BLaER1 (cell line): ENCODE measurements around the gene FLRT2.
A peak's percentile ranks its signal among the peaks of the same experiment; 100 is the strongest.

Experiments used
- H3K27ac ChIP-seq: shearing (Covaris generic); formaldehyde crosslinking; 2 replicates; pipeline ENCODE4 v1.8.1; 2022
- H3K27me3 ChIP-seq: shearing (Covaris generic); formaldehyde crosslinking; 2 replicates; pipeline ENCODE4 v1.8.1; 2022
- H3K36me3 ChIP-seq: shearing (Covaris generic); formaldehyde crosslinking; 2 replicates; pipeline ENCODE4 v1.8.1; 2022
- H3K4me1 ChIP-seq: shearing (Covaris generic); formaldehyde crosslinking; 2 replicates; pipeline ENCODE4 v1.8.1; 2022
- H3K4me2 ChIP-seq: shearing (Covaris generic); formaldehyde crosslinking; 2 replicates; pipeline ENCODE4 v1.8.1; 2022
- H3K4me3 ChIP-seq: shearing (Covaris generic); formaldehyde crosslinking; 2 replicates; pipeline ENCODE4 v1.8.1; 2022
- H3K9ac ChIP-seq: shearing (Covaris generic); formaldehyde crosslinking; 2 replicates; pipeline ENCODE4 v1.8.1; 2022
- H3K9me3 ChIP-seq: shearing (Covaris generic); formaldehyde crosslinking; 2 replicates; pipeline ENCODE4 v1.8.1; 2022
- H4K20me1 ChIP-seq: shearing (Covaris generic); formaldehyde crosslinking; 2 replicates; pipeline ENCODE4 v1.8.1; 2022
- Cebpa-rat ChIP-seq: shearing (Covaris generic); IDR thresholded peaks from 2 replicates; pipeline ENCODE4 v1.8.1; 2022

Gene FLRT2

GRCh38 chr14:85575617-85575898, 45.6 kb downstream of the FLRT2 start:
- Histone ChIP-seq H3K4me1 (peaks cover 43% of the 10 kb centered on the region), H3K27me3 (no peaks in the 10 kb centered on the region), H3K4me3 (no peak overlapping the region), H3K27ac (no peak overlapping the region), H4K20me1 (no peaks in the 10 kb centered on the region), H3K4me2 (peak overlapping the region; percentile 45; the same call in 1 of the 2 replicates), H3K36me3 (no peaks in the 10 kb centered on the region), H3K9ac (no peak overlapping the region), H3K9me3 (no peaks in the 10 kb centered on the region)
- no peak for TF ChIP-seq Cebpa-rat

GRCh38 chr14:85576218-85576617, 46.3 kb downstream of the FLRT2 start:
- peak overlapping the region; percentile 45 for H3K4me2 ChIP-seq
- no peak overlapping the region for H3K9ac ChIP-seq

DNA sequence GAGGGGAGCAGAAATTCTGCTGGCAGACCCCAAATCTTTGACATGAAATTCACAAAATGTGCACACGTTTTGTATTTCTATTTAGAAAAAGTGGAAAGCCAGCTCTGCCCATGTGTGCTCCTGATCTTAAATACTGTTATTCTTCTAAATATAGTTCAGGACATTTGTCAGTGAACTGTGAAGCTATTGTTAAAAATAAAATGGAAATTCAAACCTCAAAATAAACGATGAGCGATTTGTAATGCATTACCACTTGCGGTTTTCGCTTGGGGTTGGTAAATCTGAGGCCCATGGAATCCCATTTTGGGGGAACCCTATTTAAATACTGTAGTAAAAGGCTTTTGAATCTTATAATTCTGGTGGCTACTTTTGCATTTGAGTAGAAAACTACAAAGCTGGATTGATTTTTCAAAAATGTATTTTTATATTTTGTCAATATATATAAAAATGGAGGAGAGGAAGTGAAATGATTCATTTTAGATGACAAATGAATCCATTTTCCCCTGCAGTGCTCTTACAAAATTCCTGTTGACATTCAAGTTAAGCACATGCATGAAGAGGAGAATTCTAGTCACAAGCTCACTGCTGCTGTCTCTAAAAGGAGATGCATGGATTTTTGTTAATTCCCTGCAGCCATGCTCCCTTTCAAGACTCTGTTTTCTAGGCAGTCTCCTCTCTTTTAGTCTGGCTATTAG, 47.1 kb downstream of the FLRT2 start:
- Histone ChIP-seq H4K20me1 (no peaks in the 10 kb centered on the region), H3K27ac (no peak overlapping the region), H3K9me3 (no peaks in the 10 kb centered on the region), H3K27me3 (no peaks in the 10 kb centered on the region), H3K4me3 (no peak overlapping the region), H3K36me3 (no peaks in the 10 kb centered on the region), H3K9ac (no peak overlapping the region), H3K4me1 (peaks cover 43% of the 10 kb centered on the region), H3K4me2 (peak overlapping the region; percentile 45)
- no peak for TF ChIP-seq Cebpa-rat

More at GRCh38 chr14:85576218-85576617, 46.3 kb downstream of the FLRT2 start:
- no peak overlapping the region for H3K4me3 ChIP-seq
- no peaks in the 10 kb centered on the region for H3K27me3 ChIP-seq
- H4K20me1 ChIP-seq: no peaks in the 10 kb centered on the region
- H3K9me3 ChIP-seq: no peaks in the 10 kb centered on the region
- H3K36me3 ChIP-seq: no peaks in the 10 kb centered on the region
- no peak overlapping the region for H3K27ac ChIP-seq
- peaks cover 43% of the 10 kb centered on the region for H3K4me1 ChIP-seq
- no peak for TF ChIP-seq Cebpa-rat

DNA sequence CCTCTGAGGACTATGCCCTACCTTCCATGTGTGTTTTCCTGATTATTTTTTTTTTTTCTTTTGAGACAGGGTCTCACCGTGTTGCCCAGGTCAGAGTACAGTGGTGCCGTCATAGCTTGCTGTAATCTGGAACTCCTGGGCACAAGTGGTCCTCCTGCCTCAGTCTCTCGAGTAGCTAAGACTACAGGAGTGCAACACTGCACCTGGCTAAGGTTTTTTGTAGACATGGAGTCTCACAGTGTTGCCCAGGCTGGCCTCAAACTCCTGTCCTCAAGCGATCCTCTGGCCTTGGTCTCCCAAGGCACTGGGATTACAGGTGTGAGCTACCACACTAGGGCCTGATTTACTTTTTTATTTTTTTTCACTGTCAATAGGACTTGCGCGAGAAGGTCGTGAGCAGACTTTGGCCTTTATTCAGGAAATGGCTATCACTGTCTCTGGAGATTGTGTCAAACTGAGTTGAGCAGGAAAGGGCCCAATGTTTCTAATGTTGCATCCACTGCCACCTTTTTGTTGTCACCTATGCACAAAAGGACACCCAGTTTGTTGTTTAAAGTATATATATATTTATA, 47.7 kb downstream of the FLRT2 start:
- no peak overlapping the region for H3K27ac ChIP-seq
- peaks cover 43% of the 10 kb centered on the region for H3K4me1 ChIP-seq
- H3K4me2 ChIP-seq: peak overlapping the region; percentile 45
- no peak overlapping the region for H3K9ac ChIP-seq
- H3K9me3 ChIP-seq: no peaks in the 10 kb centered on the region
- no peaks in the 10 kb centered on the region for H3K27me3 ChIP-seq
- H3K36me3 ChIP-seq: no peaks in the 10 kb centered on the region
- no peak for TF ChIP-seq Cebpa-rat
- H3K4me3 ChIP-seq: no peak overlapping the region
- no peaks in the 10 kb centered on the region for H4K20me1 ChIP-seq

- no peaks in the 10 kb centered on the region for H3K9me3 ChIP-seq
- H3K4me1 ChIP-seq: peaks cover 44% of the 10 kb centered on the region
- no peak overlapping the region for H3K27ac ChIP-seq
- H3K36me3 ChIP-seq: no peaks in the 10 kb centered on the region
- H3K4me2 ChIP-seq: no peak overlapping the region
- H3K27me3 ChIP-seq: no peaks in the 10 kb centered on the region
- H3K4me3 ChIP-seq: no peak overlapping the region
- no peak for TF ChIP-seq Cebpa-rat
- no peak overlapping the region for H3K9ac ChIP-seq
- no peaks in the 10 kb centered on the region for H4K20me1 ChIP-seq
Observed at GRCh38 chr14:85578357-85578756, 48.4 kb downstream of the FLRT2 start.

- Histone ChIP-seq H4K20me1 (no peaks in the 10 kb centered on the region), H3K9ac (no peak overlapping the region), H3K4me3 (no peak overlapping the region), H3K9me3 (no peaks in the 10 kb centered on the region), H3K4me1 (peaks cover 44% of the 10 kb centered on the region), H3K36me3 (no peaks in the 10 kb centered on the region), H3K27me3 (no peaks in the 10 kb centered on the region), H3K27ac (no peak overlapping the region), H3K4me2 (no peak overlapping the region)
- no peak for TF ChIP-seq Cebpa-rat
Observed at GRCh38 chr14:85578930-85579329, 49.0 kb downstream of the FLRT2 start.

DNA sequence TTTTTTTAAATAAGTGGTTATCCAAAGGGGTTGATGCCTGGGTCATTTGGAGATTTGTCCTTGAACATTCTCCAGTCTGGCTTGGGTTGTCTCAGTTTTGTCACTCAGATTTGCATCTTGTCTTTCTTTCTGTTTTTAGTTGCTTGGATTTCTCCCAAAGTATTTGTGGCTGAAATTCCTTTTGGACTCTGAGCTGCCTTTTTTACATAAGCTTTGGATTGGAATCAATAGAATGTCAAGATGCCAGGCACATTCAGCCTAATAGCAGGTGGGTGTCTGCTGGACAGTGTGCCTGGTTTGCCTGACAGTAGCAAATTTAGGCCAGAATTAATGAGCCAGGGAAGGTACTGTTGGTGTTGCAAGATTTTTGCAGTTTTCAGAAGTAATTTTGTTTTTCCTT, 50.0 kb downstream of the FLRT2 start:
- Histone ChIP-seq H3K27ac (no peak overlapping the region), H3K4me2 (no peak overlapping the region)

DNA sequence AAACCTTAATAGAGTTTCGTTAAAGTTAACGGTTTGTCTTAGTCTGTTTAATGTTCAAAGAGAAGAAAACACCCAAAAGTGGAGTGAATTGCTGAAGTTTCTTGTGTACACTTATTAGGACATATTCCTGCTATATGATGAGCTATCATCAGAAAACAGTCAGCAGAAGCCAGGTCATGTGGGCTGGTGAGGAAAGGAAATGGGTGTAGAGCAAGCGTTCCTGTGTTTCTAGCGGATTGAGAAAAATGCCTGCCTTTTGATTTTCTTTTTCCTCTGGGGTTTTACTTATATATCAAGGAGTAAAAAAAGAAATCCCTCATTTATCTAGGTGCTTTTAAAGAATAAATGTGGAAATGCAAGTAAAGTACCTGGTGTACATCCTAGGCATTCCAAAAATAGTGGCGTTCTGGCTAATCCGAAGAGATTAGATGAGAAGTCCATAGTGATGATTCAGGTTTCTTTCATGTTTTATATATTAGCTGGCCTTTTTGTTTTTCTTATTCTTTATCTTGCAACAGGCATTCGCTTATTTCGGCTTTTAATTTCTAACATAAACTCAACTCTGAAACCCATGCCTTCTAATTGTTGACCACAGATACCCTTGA, 50.7 kb downstream of the FLRT2 start:
- no peak overlapping the region for H3K4me2 ChIP-seq
- H3K9ac ChIP-seq: no peak overlapping the region
- peaks cover 46% of the 10 kb centered on the region for H3K4me1 ChIP-seq
- no peak overlapping the region for H3K27ac ChIP-seq
- no peak overlapping the region for H3K4me3 ChIP-seq
- H4K20me1 ChIP-seq: no peaks in the 10 kb centered on the region
- no peaks in the 10 kb centered on the region for H3K27me3 ChIP-seq
- TF ChIP-seq Cebpa-rat: no peak
- H3K9me3 ChIP-seq: no peaks in the 10 kb centered on the region
- no peaks in the 10 kb centered on the region for H3K36me3 ChIP-seq

More for the DNA sequence above, 50.0 kb downstream of the FLRT2 start:
- no peaks in the 10 kb centered on the region for H3K9me3 ChIP-seq
- no peak overlapping the region for H3K4me3 ChIP-seq
- H3K4me1 ChIP-seq: peaks cover 49% of the 10 kb centered on the region
- no peak overlapping the region for H3K9ac ChIP-seq
- no peaks in the 10 kb centered on the region for H3K36me3 ChIP-seq
- TF ChIP-seq Cebpa-rat: no peak
- no peaks in the 10 kb centered on the region for H3K27me3 ChIP-seq
- H4K20me1 ChIP-seq: no peaks in the 10 kb centered on the region

- Histone ChIP-seq H3K4me2 (no peak overlapping the region), H4K20me1 (no peaks in the 10 kb centered on the region), H3K27me3 (no peaks in the 10 kb centered on the region), H3K36me3 (no peaks in the 10 kb centered on the region), H3K9ac (no peak overlapping the region), H3K27ac (no peak overlapping the region), H3K4me3 (no peak overlapping the region), H3K9me3 (no peaks in the 10 kb centered on the region), H3K4me1 (peaks cover 35% of the 10 kb centered on the region)
- no peak for TF ChIP-seq Cebpa-rat
Observed at GRCh38 chr14:85581691-85582090, 51.7 kb downstream of the FLRT2 start.

GRCh38 chr14:85583380-85583779, 53.4 kb downstream of the FLRT2 start:
- Histone ChIP-seq H3K9ac (no peak overlapping the region), H3K4me3 (no peak overlapping the region), H3K9me3 (no peaks in the 10 kb centered on the region), H4K20me1 (no peaks in the 10 kb centered on the region), H3K4me2 (peak overlapping the region; percentile 67), H3K27me3 (no peaks in the 10 kb centered on the region), H3K4me1 (peaks cover 28% of the 10 kb centered on the region), H3K27ac (no peak overlapping the region), H3K36me3 (no peaks in the 10 kb centered on the region)
- TF ChIP-seq Cebpa-rat: no peak
